Keratinocyte (primary cell): ENCODE data around the gene GRM4. TPM values are rescaled to one million over a fixed set of nuclear protein-coding genes. Genes with fewer than 3 reads are reported as not detected.

ENCODE experiments used
- DNase-seq: peaks from one replicate; pipeline ENCODE4 v3.0.0-alpha.2; 2011; ENCODE audit warnings: low read depth, missing footprints, low spot score
- FAIRE-seq: peaks from 2 replicates; lab custom pipeline; 2011; peaks lifted over from hg19 to GRCh38; lab: Jason Lieb, UNC
- H2AFZ ChIP-seq: 2 replicates; pipeline ENCODE4 v1.6.0; 2012; ENCODE audit warnings: low read length, control low read depth, inconsistent platforms; ENCODE audit not compliant: control insufficient read depth
- H3K27ac ChIP-seq: 2 replicates; pipeline ENCODE4 v1.5.1; 2011; ENCODE audit warnings: low read length; ENCODE audit not compliant: control insufficient read depth, insufficient read depth
- H3K27me3 ChIP-seq: 3 replicates; pipeline ENCODE4 v1.6.0; 2011; ENCODE audit warnings: low read length; ENCODE audit not compliant: control insufficient read depth, insufficient read depth; ENCODE audit errors: extremely low read depth
- H3K36me3 ChIP-seq, 2 experiments: 2 replicates in 1 of 2; 3 replicates in 1 of 2; pipeline ENCODE4 v1.5.1; 2011; ENCODE audit warnings: low read length in 2 of 2, mild to moderate bottlenecking in 1 of 2; ENCODE audit not compliant: control insufficient read depth in 2 of 2, insufficient read depth in 2 of 2; ENCODE audit errors: extremely low read depth in 1 of 2
- H3K4me1 ChIP-seq: 3 replicates; pipeline ENCODE4 v1.5.1; 2011; ENCODE audit warnings: low read length; ENCODE audit not compliant: control insufficient read depth, insufficient read depth; ENCODE audit errors: extremely low read depth
- H3K4me2 ChIP-seq: 3 replicates; pipeline ENCODE4 v1.6.0; 2011; ENCODE audit warnings: low read depth, low read length; ENCODE audit not compliant: control insufficient read depth, insufficient read depth; ENCODE audit errors: extremely low read depth
- H3K4me3 ChIP-seq, 3 experiments: fragments of 200-600 bp in 1 of 3; sonication (generic) in 1 of 3; 2 replicates in 2 of 3; 3 replicates in 1 of 3; pipeline ENCODE4 v1.5.1; 2011 to 2016; ENCODE audit warnings: low read length in 3 of 3, mild to moderate bottlenecking in 3 of 3, control low read depth in 2 of 3, inconsistent platforms in 1 of 3, low read depth in 1 of 3, mixed read lengths in 1 of 3, mixed run types in 1 of 3, moderate library complexity in 1 of 3; ENCODE audit not compliant: control insufficient read depth in 2 of 3, insufficient read depth in 2 of 3; ENCODE audit errors: extremely low read depth in 1 of 3
- H3K79me2 ChIP-seq: 2 replicates; pipeline ENCODE4 v1.6.0; 2012; ENCODE audit warnings: low read length; ENCODE audit not compliant: control insufficient read depth, insufficient read depth
- H3K9ac ChIP-seq: 3 replicates; pipeline ENCODE4 v1.6.0; 2011; ENCODE audit warnings: low read length; ENCODE audit not compliant: control insufficient read depth, insufficient read depth; ENCODE audit errors: extremely low read depth
- H3K9me1 ChIP-seq: 3 replicates; pipeline ENCODE4 v1.6.0; 2011; ENCODE audit warnings: low read length; ENCODE audit not compliant: control insufficient read depth, insufficient read depth; ENCODE audit errors: extremely low read depth
- H3K9me3 ChIP-seq: 2 replicates; pipeline ENCODE4 v1.5.1; 2012; ENCODE audit warnings: low read depth, low read length; ENCODE audit not compliant: control insufficient read depth
- H4K20me1 ChIP-seq: 3 replicates; pipeline ENCODE4 v1.6.0; 2011; ENCODE audit warnings: low read length; ENCODE audit not compliant: control insufficient read depth, insufficient read depth; ENCODE audit errors: extremely low read depth
- CTCF ChIP-seq, 3 experiments: IDR thresholded peaks in 1 of 3; conservative IDR thresholded peaks in 1 of 3; optimal IDR thresholded peaks in 1 of 3; 2 replicates in 2 of 3; 3 replicates in 1 of 3; pipeline versions ENCODE3 to v1.5.1; 2011; ENCODE audit warnings: low read length in 3 of 3, mild to moderate bottlenecking in 3 of 3, moderate library complexity in 2 of 3, control low read depth in 1 of 3, inconsistent platforms in 1 of 3; ENCODE audit not compliant: insufficient read depth in 2 of 3; ENCODE audit errors: extremely low read depth in 1 of 3
- EZH2 ChIP-seq: IDR thresholded peaks from one replicate; pipeline ENCODE4 v1.6.1; 2012; ENCODE audit warnings: inconsistent platforms, mild to moderate bottlenecking, low read length, moderate library complexity
- dilution Hi-C: fragments of 300-500 bp; cut with MboI; formaldehyde crosslinking; loops from one replicate; pipeline ENCODE4 v1.7.0; 2020; ENCODE audit warnings: low sequenced_read_pairs; ENCODE audit not compliant: extremely low pct_ligation_motif_present
- polyA plus RNA-seq, 5 experiments: library from polyadenylated mRNA; depleted of rRNA in 3 of 5; stranded (reverse) in 3 of 5; stranded (forward) in 1 of 5; unstranded in 1 of 5; fragments of >200 nt; gene quantifications; 1 replicate in 1 of 5; 2 replicates in 3 of 5; 3 replicates in 1 of 5; pipeline versions ENCODE4 v1.2.1 to v1.2.3, GENCODE V29; 2011 to 2012; ENCODE audit warnings: missing spikeins in 2 of 5, low read depth in 1 of 5, low replicate concordance in 1 of 5

The GRM4 gene
- polyA plus RNA-seq, 1 donor (not counting 4 experiments of a cell fraction or from before 2014, with no cell fraction given) = not detected

GRCh38 chr6:34112126-34112525, 33.8 kb downstream of the GRM4 start:
- H3K36me3 ChIP-seq = no peaks in the 10 kb centered on the region
- H4K20me1 ChIP-seq = no peaks in the 10 kb centered on the region
- H3K79me2 ChIP-seq = no peaks in the 10 kb centered on the region
- no peak overlapping the region for H3K4me3 ChIP-seq
- dilution Hi-C loops = no loop called here
- TF ChIP-seq CTCF (optimal IDR thresholded peaks at IDR 0.05 in 1 of 3, IDR thresholded peaks at IDR 0.05 in 1 of 3, conservative IDR thresholded peaks at IDR 0.05 in 1 of 3; ENCODE audit: extremely low read depth in 1 of 3, insufficient read depth in 2 of 3, low read length in 3 of 3) (no peak), EZH2 (no peak)
- DNase-seq (no peak), FAIRE-seq (no peak)
- H3K9me3 ChIP-seq = no peaks in the 10 kb centered on the region
- no peak overlapping the region for H3K27ac ChIP-seq
- no peak overlapping the region for H3K4me2 ChIP-seq
- H3K4me1 ChIP-seq = no peaks in the 10 kb centered on the region
- no peak overlapping the region for H3K9ac ChIP-seq
- no peak overlapping the region for H2AFZ ChIP-seq
- peaks cover 8% of the 10 kb centered on the region for H3K27me3 ChIP-seq
- H3K9me1 ChIP-seq = no peaks in the 10 kb centered on the region

DNA sequence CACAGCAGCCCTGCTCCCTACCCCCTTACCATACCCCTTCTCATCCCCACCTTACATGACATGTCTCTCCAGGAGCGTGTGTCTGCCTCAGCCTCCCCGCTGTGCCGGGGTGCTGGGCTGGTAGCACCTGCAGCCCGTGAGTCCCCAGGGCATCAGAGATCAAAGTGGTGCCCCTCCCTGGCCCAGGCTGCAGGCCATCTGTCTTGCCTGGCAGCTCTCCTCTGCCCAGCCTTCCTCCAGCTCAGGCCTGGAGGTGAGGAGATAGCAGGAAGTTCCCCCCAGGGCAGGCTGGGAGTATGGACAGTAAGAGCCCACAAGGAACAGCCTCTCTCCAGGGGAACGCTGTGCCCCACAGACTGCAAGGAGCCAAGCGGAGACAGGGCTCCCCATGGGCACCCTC, 35.3 kb downstream of the GRM4 start:
- no peak overlapping the region for H3K27ac ChIP-seq
- H3K79me2 ChIP-seq = no peaks in the 10 kb centered on the region
- dilution Hi-C loops = no loop called here
- no peaks in the 10 kb centered on the region for H3K36me3 ChIP-seq
- H4K20me1 ChIP-seq = no peaks in the 10 kb centered on the region
- H3K9me3 ChIP-seq = no peaks in the 10 kb centered on the region
- H2AFZ ChIP-seq = no peak overlapping the region
- H3K4me2 ChIP-seq = no peak overlapping the region
- TF ChIP-seq EZH2 (no peak), CTCF (optimal IDR thresholded peaks at IDR 0.05 in 1 of 3, IDR thresholded peaks at IDR 0.05 in 1 of 3, conservative IDR thresholded peaks at IDR 0.05 in 1 of 3; ENCODE audit: extremely low read depth in 1 of 3, insufficient read depth in 2 of 3, low read length in 3 of 3) (no peak)
- H3K9ac ChIP-seq = no peak overlapping the region
- FAIRE-seq = no peak
- no peaks in the 10 kb centered on the region for H3K9me1 ChIP-seq
- peaks cover 8% of the 10 kb centered on the region for H3K27me3 ChIP-seq
- no peak overlapping the region for H3K4me3 ChIP-seq
- no peaks in the 10 kb centered on the region for H3K4me1 ChIP-seq
- DNase-seq = no peak
